GM18868 (cell line): ENCODE data around the gene CLIP1.
"Not testable (repeated sequence)": the region's sequence is repeated elsewhere in the genome, so short reads cannot be mapped to it uniquely, and the experiment has no call there.

Source experiments
- ATAC-seq: cut with Tn5 transposase; IDR thresholded peaks from one replicate; pipeline ENCODE4 v1.9.1; 2021; ENCODE audit warnings: mild to moderate bottlenecking, moderate library complexity; ENCODE audit not compliant: unreplicated experiment

Gene CLIP1

DNA sequence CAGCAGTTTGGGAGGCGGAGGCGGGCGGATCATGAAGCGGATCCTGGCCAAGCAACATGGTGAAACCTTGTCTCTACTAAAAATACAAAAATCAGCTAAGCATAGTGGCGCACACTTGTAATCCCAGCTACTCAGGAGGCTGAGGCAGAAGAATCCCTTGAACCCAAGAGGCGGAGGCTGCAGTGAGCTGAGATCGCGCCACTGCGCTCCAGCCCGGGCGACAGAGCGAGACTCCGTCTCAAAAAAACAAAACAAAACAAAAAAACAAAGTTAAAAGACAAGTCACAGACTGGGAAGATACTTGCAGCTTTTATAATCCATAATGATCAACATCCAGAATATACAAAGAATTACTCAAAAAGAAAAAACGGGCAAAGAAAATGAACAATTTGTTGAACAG, 161.7 kb downstream of the CLIP1 start:
- ATAC-seq: not testable (repeated sequence)

GRCh38 chr12:122258939-122259338, 163.5 kb downstream of the CLIP1 start:
- not testable (repeated sequence) for ATAC-seq

DNA sequence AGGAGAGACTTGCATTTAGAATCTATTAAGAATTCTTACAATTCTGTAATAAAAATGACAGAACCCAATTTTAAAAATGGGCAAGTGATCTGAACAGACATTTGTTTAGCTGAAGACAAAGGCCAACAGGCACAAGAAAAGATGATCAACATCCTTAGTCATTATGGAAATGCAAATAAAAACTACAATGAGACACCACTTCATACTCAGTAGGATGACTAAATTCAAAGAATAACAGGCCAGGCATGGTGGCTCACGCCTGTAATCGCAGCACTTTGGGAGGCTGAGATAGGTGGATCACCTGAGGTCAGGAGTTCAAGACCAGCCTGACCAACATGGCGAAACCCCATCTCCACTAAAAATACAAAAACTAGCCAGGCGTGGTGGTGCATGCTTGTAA, 164.0 kb downstream of the CLIP1 start:
- ATAC-seq: not testable (repeated sequence)

DNA sequence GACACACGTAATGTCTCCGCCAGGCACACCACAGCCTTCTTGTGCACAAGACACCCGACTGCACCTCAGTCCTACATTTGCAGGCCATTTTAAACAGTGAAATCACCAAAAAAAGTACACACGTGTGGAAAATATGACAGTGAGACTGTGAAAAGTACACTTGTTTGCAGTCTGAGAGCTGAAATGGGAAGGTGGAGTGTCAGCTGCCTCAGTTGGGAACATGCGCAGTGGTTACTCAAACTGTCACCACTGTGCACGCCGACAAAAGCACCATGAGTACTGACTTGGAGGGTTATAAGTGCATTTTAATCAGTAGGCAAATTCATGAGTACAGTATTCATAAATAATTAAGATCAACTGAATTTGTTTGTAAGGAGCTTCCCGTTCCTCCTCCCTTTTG, 171.9 kb downstream of the CLIP1 start:
- ATAC-seq: no peak

DNA sequence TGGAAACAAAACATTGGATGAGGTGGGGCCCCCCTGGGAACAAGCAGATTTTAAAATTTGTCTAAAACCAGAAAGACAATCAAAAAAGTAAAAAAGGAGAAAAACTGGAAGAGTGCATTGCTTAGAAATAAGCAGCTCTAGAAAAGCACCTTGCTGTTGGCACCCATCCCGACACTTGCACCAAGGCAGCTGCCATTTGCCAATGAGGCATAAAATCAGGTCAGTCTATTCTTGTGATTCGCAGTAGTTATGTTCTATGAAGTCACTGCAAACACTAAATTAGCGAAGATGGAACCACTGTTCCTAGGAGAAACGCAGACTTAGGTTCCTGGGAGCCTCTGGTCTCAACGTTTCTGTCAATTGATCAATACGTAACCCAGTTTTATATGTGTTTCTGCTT, 172.4 kb downstream of the CLIP1 start:
- no peak for ATAC-seq

- ATAC-seq: no peak
Measured at GRCh38 chr12:122245553-122245952, 176.9 kb downstream of the CLIP1 start.

DNA sequence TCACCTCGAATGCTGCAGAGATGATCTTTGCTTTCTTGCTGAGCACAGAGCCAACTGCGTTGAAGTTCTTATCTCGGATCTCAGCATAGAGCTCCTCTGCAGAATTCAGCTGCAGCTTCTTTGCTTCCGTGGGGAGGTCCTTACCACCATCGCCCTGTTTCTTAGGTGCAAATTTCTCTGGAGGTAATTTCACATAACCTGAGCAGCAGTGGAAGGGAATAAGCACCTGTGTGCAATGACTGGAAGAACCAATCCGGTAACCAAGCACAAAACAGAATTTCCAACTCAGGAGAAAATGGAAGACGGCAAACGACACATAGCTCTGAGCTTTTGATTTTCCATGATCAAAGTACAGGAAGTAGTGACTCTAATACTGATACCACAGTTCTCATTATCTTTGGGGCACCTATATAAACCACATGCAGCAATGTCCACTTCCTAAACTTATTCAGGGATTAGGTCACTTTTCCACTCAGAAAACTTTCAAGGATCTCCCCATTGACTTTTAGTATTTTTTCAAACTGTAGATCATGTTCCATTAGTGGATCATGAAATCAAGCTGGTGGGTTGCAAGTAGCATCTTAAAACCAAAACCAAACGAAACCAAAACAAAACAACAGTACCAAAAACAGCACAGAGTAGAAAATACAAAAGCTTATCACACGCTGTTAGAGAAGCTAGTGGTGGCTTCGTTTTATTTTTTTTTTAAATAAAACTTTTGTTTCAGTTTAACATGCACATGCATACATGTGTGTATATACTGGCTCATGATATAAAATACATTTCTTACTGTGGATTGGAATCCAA, 177.7 kb downstream of the CLIP1 start:
- no peak for ATAC-seq

GRCh38 chr12:122243965-122244364, 178.5 kb downstream of the CLIP1 start:
- ATAC-seq: no peak

GRCh38 chr12:122238861-122239260, 183.6 kb downstream of the CLIP1 start:
- no peak for ATAC-seq

- ATAC-seq: no peak
Measured at GRCh38 chr12:122235741-122236140, 186.7 kb downstream of the CLIP1 start.

DNA sequence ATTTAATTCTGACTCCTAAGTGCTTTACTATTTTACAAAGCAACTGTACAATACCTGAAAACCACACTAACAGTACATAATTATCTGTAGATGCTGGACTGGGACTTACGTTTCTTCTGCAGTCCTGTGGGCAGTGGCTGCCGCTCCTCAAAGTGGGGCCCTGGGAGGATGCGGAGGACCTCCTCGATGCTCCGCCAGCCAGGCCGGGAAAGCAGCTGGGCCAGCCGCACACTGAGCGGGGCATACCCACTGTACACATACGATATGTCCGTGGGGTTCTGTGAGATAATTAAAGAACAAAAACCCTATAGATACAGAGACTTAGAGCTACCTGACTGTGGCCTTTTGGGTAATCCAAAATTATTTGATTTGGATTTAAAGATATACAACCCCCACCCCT, 189.8 kb downstream of the CLIP1 start:
- no peak for ATAC-seq

DNA sequence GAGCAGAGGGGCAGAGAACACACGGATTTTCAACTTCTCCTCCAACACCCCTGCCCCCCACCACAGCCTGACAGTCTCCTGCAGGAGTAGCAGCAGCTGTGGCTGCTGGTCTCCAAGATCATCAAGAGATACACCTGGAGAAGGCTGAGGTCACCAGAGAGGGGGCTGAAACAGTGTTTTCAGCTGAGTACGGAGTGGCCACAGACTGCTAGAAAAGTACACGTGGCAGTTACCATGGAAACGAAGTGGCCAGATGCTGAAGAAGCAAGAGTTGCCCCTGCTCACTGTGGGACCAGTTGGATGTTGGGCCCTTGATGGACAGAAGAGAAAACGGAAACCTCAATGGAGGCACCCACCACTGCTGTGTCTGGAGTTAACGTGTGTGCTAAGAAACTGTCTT, 191.7 kb downstream of the CLIP1 start:
- no peak for ATAC-seq

GRCh38 chr12:122228092-122228491, 194.4 kb downstream of the CLIP1 start:
- ATAC-seq: no peak

- ATAC-seq: no peak
Measured at GRCh38 chr12:122227341-122227740, 195.1 kb downstream of the CLIP1 start.

DNA sequence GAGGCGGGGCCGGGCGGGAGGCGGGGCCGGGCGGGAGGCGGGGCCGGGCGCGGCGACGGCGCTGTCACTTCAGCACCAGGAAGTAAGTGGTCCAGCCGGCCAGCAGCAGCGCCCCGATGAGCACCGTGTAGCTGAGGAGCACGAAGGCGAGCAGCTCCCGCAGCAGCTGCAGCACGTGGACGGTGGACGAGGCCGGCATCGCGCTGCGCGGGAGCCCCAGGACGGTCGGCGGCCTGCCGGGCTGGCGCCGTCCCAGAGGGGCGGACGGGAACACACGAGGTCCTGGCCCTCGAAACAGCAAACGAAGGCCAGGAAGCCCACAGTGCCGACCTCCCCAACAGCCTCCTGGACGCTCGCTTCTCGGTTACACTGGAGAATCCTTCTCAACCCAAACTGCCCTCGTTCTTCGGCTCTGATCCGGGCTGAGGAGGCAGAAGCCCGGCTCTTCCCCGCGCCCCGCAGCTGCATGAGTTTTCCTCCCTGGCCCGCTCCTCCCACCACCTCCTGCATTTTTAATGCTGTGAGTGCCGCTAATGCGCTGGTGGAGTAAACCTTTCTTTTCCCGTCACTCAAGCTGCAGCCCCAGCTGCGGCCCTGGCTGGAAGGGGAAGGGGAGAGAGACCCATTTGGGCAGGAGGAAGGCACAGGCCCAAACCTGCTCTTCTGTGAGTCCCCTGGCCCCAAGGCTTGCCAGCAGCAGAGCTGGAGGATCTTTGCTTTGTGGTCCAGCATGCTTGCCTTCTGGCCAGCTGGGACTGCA, 195.9 kb downstream of the CLIP1 start:
- no peak for ATAC-seq

DNA sequence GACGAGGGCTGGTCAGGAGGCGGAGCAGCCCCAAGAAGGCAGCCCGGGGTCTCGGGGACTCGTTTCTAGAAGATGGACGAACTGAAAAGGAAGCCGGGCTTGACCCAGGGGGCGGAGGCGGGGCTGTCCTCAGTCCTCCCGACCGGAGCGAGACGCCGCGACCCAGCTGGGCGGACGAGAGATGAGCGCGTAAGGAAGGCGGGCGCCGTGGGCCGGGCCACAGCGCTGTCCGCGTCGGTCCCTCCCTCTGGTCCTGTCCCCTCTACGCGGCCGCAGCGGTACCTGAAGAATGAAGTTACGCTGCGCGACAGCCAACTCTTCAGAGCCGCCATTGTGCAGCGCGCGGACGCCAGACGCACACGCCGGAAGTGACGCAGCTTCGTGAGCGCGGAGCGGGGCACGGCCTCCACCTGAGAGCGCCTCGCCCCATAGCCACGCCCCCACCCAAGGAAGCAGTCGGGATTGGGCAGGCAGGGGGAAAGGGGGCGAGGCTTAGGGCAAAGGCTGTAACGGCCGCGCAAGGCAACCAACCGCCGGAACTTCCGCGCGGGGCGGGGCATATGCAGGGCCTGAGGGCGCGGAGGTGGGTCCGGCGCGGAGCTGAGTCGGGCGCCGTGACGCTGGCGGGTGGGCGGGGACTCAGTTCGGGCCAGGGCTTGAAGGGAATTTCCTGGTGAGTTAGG, 196.6 kb downstream of the CLIP1 start, which contains the start of gene DIABLO:
Gene DIABLO (minus strand): TSS at position 370 of the 683 bp plus-strand sequence. CDS start 38 bp downstream, at position 332.
- peak; percentile 90 for ATAC-seq
